H1 (cell line): ENCODE measurements around the gene FOXL3. TPM values are rescaled to one million over a fixed set of nuclear protein-coding genes. Genes with fewer than 3 reads are reported as not detected.

ENCODE experiments used
- CTCF ChIA-PET: fragments of 300-600 bp; sonication (Branson Sonifier 250); formaldehyde crosslinking; loops from one replicate; lab custom pipeline; 2021; ENCODE audit not compliant: partially characterized antibody; lab: Charles Lee
- POLR2A ChIA-PET: fragments of 300-600 bp; sonication (Branson Sonifier 250); formaldehyde crosslinking; loops from one replicate; lab custom pipeline; 2021; ENCODE audit warnings: inconsistent platforms; ENCODE audit not compliant: partially characterized antibody; lab: Charles Lee
- DNase-seq, 2 experiments: peaks; one replicate each; pipeline versions ENCODE4 v3.0.0 to v3.0.0-alpha.2; 2010 to 2022; ENCODE audit warnings: low spot score in 2 of 2, low read depth in 1 of 2, mixed read lengths in 1 of 2
- FAIRE-seq: peaks from 2 replicates; lab custom pipeline; 2011; peaks lifted over from hg19 to GRCh38; lab: Jason Lieb, UNC
- H2AFZ ChIP-seq: 2 replicates; pipeline ENCODE4 v1.8.1; 2012; ENCODE audit warnings: low read length, inconsistent platforms
- H2AK5ac ChIP-seq: 2 replicates; pipeline ENCODE4 v1.6.1; 2013; ENCODE audit warnings: low read depth, low read length
- H2BK120ac ChIP-seq: replicated peaks from 2 replicates; pipeline ENCODE3; 2013; ENCODE audit warnings: low read depth, low read length, inconsistent platforms
- H2BK12ac ChIP-seq: 2 replicates; pipeline ENCODE4 v1.6.1; 2013; ENCODE audit warnings: low read depth, low read length
- H2BK15ac ChIP-seq: 2 replicates; pipeline ENCODE4 v1.6.1; 2013; ENCODE audit warnings: low read length
- H2BK20ac ChIP-seq: 2 replicates; pipeline ENCODE4 v1.6.1; 2013; ENCODE audit warnings: low read length
- H2BK5ac ChIP-seq: 2 replicates; pipeline ENCODE4 v1.6.1; 2013; ENCODE audit warnings: low read depth, low read length
- H3K14ac ChIP-seq: 2 replicates; pipeline ENCODE4 v1.6.1; 2013; ENCODE audit warnings: inconsistent platforms; ENCODE audit not compliant: insufficient read length
- H3K18ac ChIP-seq: 2 replicates; pipeline ENCODE4 v1.6.1; 2013; ENCODE audit warnings: low read length; ENCODE audit errors: extremely low read depth
- H3K23ac ChIP-seq: 2 replicates; pipeline ENCODE4 v1.6.1; 2013; ENCODE audit warnings: inconsistent platforms; ENCODE audit not compliant: insufficient read length
- H3K23me2 ChIP-seq: 2 replicates; pipeline ENCODE4 v1.6.1; 2013; ENCODE audit warnings: low read depth, low read length
- H3K27ac ChIP-seq: 2 replicates; pipeline ENCODE4 v1.6.1; 2011; ENCODE audit warnings: low read depth, low read length, inconsistent platforms
- H3K27me3 ChIP-seq, 4 experiments: replicated peaks in 1 of 4; 1 replicate in 1 of 4; 2 replicates in 3 of 4; pipeline versions ENCODE4 v1.6.1 to v1.8.1; 2011 to 2013; ENCODE audit warnings: low read length in 3 of 4, mild to moderate bottlenecking in 3 of 4, inconsistent platforms in 2 of 4, mixed read lengths in 2 of 4, moderate library complexity in 1 of 4; ENCODE audit not compliant: control insufficient read depth in 3 of 4, insufficient read depth in 3 of 4; ENCODE audit errors: extremely low read depth in 1 of 4
- H3K36me3 ChIP-seq, 4 experiments: 2 replicates each; pipeline versions ENCODE4 v1.6.1 to v1.8.1; 2011 to 2013; ENCODE audit warnings: mild to moderate bottlenecking in 4 of 4, low read length in 3 of 4, moderate library complexity in 2 of 4, control low read depth in 1 of 4, inconsistent platforms in 1 of 4; ENCODE audit not compliant: insufficient read depth in 4 of 4, control insufficient read depth in 2 of 4
- H3K4ac ChIP-seq: replicated peaks from 2 replicates; pipeline ENCODE3; 2013; ENCODE audit warnings: low read length, low read depth, mixed read lengths, inconsistent platforms; ENCODE audit not compliant: insufficient read length
- H3K4me1 ChIP-seq, 4 experiments: replicated peaks in 1 of 4; 1 replicate in 1 of 4; 2 replicates in 3 of 4; pipeline versions ENCODE4 v1.6.1 to v1.8.1; 2011 to 2013; ENCODE audit warnings: low read length in 3 of 4, inconsistent platforms in 2 of 4, mixed read lengths in 1 of 4; ENCODE audit not compliant: insufficient read depth in 4 of 4, control insufficient read depth in 3 of 4
- H3K4me2 ChIP-seq, 2 experiments: 2 replicates each; pipeline versions ENCODE4 v1.6.1 to v1.8.1; 2011 to 2013; ENCODE audit warnings: low read depth in 2 of 2, low read length in 2 of 2, control low read depth in 1 of 2, inconsistent platforms in 1 of 2, mild to moderate bottlenecking in 1 of 2; ENCODE audit not compliant: insufficient read depth in 1 of 2
- H3K4me3 ChIP-seq, 4 experiments: fragments of 200-600, 300-600 bp in 1 of 4; sonication (generic), shearing (Covaris generic), sonication (Bioruptor Twin) in 1 of 4; 2 replicates each; pipeline versions ENCODE4 v1.5.1 to v1.8.1; 2011 to 2016; ENCODE audit warnings: low read length in 4 of 4, low read depth in 3 of 4, control low read depth in 2 of 4, inconsistent platforms in 2 of 4, mild to moderate bottlenecking in 2 of 4, mixed read lengths in 1 of 4, moderate library complexity in 1 of 4; ENCODE audit not compliant: insufficient read depth in 2 of 4; ENCODE audit errors: extremely low read depth in 1 of 4
- H3K56ac ChIP-seq: replicated peaks from 2 replicates; pipeline ENCODE3; 2013; ENCODE audit warnings: low read depth, mild to moderate bottlenecking, mixed read lengths, low read length, inconsistent platforms; ENCODE audit not compliant: insufficient read length
- H3K79me1 ChIP-seq: 2 replicates; pipeline ENCODE4 v1.6.1; 2013; ENCODE audit warnings: low read depth, low read length, control low read depth
- H3K79me2 ChIP-seq, 2 experiments: 2 replicates each; pipeline versions ENCODE4 v1.6.1 to v1.8.1; 2012 to 2013; ENCODE audit warnings: low read length in 2 of 2, mild to moderate bottlenecking in 2 of 2, inconsistent platforms in 1 of 2; ENCODE audit not compliant: insufficient read depth in 2 of 2, control insufficient read depth in 1 of 2
- H3K9ac ChIP-seq, 4 experiments: replicated peaks in 1 of 4; 1 replicate in 1 of 4; 2 replicates in 3 of 4; pipeline versions ENCODE4 v1.6.1 to v1.8.1; 2011 to 2013; ENCODE audit warnings: low read depth in 3 of 4, low read length in 3 of 4, control low read depth in 2 of 4, mild to moderate bottlenecking in 2 of 4, moderate library complexity in 2 of 4, inconsistent platforms in 1 of 4; ENCODE audit errors: extremely low read depth in 1 of 4
- H3K9me3 ChIP-seq, 2 experiments: 2 replicates each; pipeline versions ENCODE4 v1.6.1 to v1.8.1; 2012 to 2013; ENCODE audit warnings: mild to moderate bottlenecking in 2 of 2, moderate library complexity in 2 of 2, control low read depth in 1 of 2, inconsistent platforms in 1 of 2, low read depth in 1 of 2, low read length in 1 of 2, mixed read lengths in 1 of 2; ENCODE audit not compliant: insufficient read depth in 2 of 2
- H4K20me1 ChIP-seq, 2 experiments: replicated peaks in 1 of 2; 2 replicates each; pipeline versions ENCODE3 to v1.8.1; 2011 to 2013; ENCODE audit warnings: inconsistent platforms in 2 of 2, low read length in 2 of 2, mild to moderate bottlenecking in 1 of 2; ENCODE audit not compliant: insufficient read depth in 2 of 2, control insufficient read depth in 1 of 2
- H4K5ac ChIP-seq: 2 replicates; pipeline ENCODE4 v1.6.1; 2013; ENCODE audit warnings: low read length, low read depth, mixed read lengths, inconsistent platforms; ENCODE audit not compliant: insufficient read length
- H4K8ac ChIP-seq: 2 replicates; pipeline ENCODE4 v1.8.0; 2013; ENCODE audit warnings: mild to moderate bottlenecking, moderate library complexity, low read length, inconsistent platforms; ENCODE audit not compliant: insufficient read depth; ENCODE audit errors: extremely low read depth
- H4K91ac ChIP-seq: replicated peaks from 2 replicates; pipeline ENCODE3; 2013; ENCODE audit warnings: low read length, mixed read lengths, inconsistent platforms; ENCODE audit not compliant: insufficient read length
- BRCA1 ChIP-seq: IDR thresholded peaks from 2 replicates; pipeline ENCODE4 v1.6.1; 2012; ENCODE audit warnings: low read depth, low read length, improper control_type of control experiment
- TAF7 ChIP-seq: optimal IDR thresholded peaks from 2 replicates; pipeline ENCODE3; 2011; ENCODE audit warnings: low read depth, mild to moderate bottlenecking, inconsistent platforms, low read length, moderate library complexity, borderline replicate concordance
- TCF12 ChIP-seq: IDR thresholded peaks from 2 replicates; pipeline ENCODE4 v1.6.1; 2011; ENCODE audit warnings: low read depth, mild to moderate bottlenecking, low read length
- YY1 ChIP-seq: IDR thresholded peaks from 2 replicates; pipeline ENCODE4 v1.6.1; 2011; ENCODE audit warnings: low read depth, mild to moderate bottlenecking, low read length
- WGBS, 2 experiments: shearing (Covaris generic) in 1 of 2; methylation state at CpG; one replicate each; pipeline versions ENCODE4 v1.1.6 to v1.1.7; 2013 to 2015; ENCODE audit warnings: low lambda C conversion rate in 2 of 2, mixed read lengths in 2 of 2, inconsistent platforms in 1 of 2, low coverage in 1 of 2, missing lambda C conversion rate in 1 of 2; ENCODE audit not compliant: insufficient replicate concordance in 2 of 2, insufficient coverage in 1 of 2, insufficient read length in 1 of 2; ENCODE audit errors: extremely low coverage in 1 of 2, missing lambda C conversion rate in 1 of 2; 5-methylcytosine and 5-hydroxymethylcytosine counted together
- polyA plus RNA-seq, 7 experiments: library from polyadenylated mRNA; depleted of rRNA in 3 of 7; stranded (reverse) in 5 of 7; unstranded in 2 of 7; fragments of >200 nt in 5 of 7; fragments of 200-250 nt in 2 of 7; gene quantifications; 1 replicate in 5 of 7; 2 replicates in 1 of 7; 4 replicates in 1 of 7; pipeline versions ENCODE4 v1.2.1 to v1.2.3, GENCODE V29; 2011 to 2013; ENCODE audit warnings: missing spikeins in 2 of 7, mixed read lengths in 2 of 7
- total RNA-seq: library from RNA; stranded (reverse); fragmentation: NEBNext Ultra II Directional; extraction: Animal tissue kit (Norgen Biotek cat#: 25700); gene quantifications from 2 replicates; pipeline ENCODE4 v1.2.1, GENCODE V29; 2021
- TF ChIP-seq, protein P1 (sequence below), 3 experiments: IDR thresholded peaks; 1 replicate in 2 of 3; 2 replicates in 1 of 3; pipeline versions ENCODE4 v1.5.1 to v1.6.1; 2011; ENCODE audit warnings: low read length in 3 of 3, mild to moderate bottlenecking in 3 of 3, inconsistent platforms in 2 of 3, low read depth in 1 of 3, moderate library complexity in 1 of 3; ENCODE audit not compliant: insufficient read depth in 1 of 3; ENCODE audit errors: control extremely low read depth in 1 of 3
- TF ChIP-seq, protein P2 (sequence below): IDR thresholded peaks from 2 replicates; pipeline ENCODE4 v1.6.1; 2012; ENCODE audit warnings: inconsistent platforms

The FOXL3 gene
- total and polyA plus RNA-seq, 2 of the 8 experiments (the other 6 are each of a cell fraction or from before 2014, with no cell fraction given): not detected

DNA sequence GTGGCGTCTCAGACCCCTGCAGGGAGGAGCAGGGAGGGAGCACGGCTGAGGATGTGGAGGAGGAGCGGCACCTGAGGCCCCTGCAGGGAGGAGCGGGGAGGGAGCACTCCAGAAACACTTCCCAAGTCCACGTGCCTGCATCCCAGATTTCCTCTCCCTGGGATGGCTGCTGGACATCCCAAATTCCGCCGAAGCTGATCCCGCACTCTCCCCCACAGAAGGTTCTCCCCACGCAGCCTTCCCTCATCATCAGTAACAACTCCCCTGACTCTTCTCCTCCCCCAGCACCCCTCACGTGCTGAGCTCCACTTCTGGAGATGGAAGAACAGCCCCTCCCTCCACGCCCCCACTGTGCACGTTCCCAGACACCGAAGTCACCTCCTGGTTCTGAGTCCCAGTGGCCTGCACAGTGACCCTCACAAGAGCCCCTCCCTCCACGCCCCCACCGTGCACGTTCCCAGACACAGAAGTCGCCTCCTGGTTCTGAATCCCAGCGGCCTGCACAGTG, 17.8 kb upstream of the FOXL3 start:
- FAIRE-seq: no peak
- Histone ChIP-seq H3K4ac (no peak overlapping the region), H2BK5ac (no peak overlapping the region), H3K9me3 (peaks cover 51 to 69% of the 10 kb centered on the region in 2 experiments), H3K56ac (no peak overlapping the region), H4K20me1 (no peaks in the 10 kb centered on the region), H2BK20ac (no peak overlapping the region), H3K4me3 (no peak overlapping the region), H4K8ac (no peak overlapping the region), H2AK5ac (no peak overlapping the region), H3K18ac (no peak overlapping the region), H3K4me2 (no peak overlapping the region), H3K14ac (no peak overlapping the region), H3K4me1 (no peaks in the 10 kb centered on the region), H3K27ac (no peak overlapping the region), H4K91ac (no peak overlapping the region), H2AFZ (no peak overlapping the region), H3K9ac (no peak overlapping the region), H3K79me1 (no peaks in the 10 kb centered on the region), H3K36me3 (no peaks in the 10 kb centered on the region), H2BK15ac (no peak overlapping the region), H3K23me2 (no peaks in the 10 kb centered on the region), H4K5ac (no peak overlapping the region), H3K23ac (no peak overlapping the region), H2BK12ac (no peak overlapping the region)
- no peak for DNase-seq
- TF ChIP-seq, protein P1, sequence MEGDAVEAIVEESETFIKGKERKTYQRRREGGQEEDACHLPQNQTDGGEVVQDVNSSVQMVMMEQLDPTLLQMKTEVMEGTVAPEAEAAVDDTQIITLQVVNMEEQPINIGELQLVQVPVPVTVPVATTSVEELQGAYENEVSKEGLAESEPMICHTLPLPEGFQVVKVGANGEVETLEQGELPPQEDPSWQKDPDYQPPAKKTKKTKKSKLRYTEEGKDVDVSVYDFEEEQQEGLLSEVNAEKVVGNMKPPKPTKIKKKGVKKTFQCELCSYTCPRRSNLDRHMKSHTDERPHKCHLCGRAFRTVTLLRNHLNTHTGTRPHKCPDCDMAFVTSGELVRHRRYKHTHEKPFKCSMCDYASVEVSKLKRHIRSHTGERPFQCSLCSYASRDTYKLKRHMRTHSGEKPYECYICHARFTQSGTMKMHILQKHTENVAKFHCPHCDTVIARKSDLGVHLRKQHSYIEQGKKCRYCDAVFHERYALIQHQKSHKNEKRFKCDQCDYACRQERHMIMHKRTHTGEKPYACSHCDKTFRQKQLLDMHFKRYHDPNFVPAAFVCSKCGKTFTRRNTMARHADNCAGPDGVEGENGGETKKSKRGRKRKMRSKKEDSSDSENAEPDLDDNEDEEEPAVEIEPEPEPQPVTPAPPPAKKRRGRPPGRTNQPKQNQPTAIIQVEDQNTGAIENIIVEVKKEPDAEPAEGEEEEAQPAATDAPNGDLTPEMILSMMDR (IDR thresholded peaks at IDR 0.05; ENCODE audit: control extremely low read depth in 1 of 3, insufficient read depth in 1 of 3, low read depth in 1 of 3, low read length in 3 of 3): no peak
- TF ChIP-seq TAF7: no peak
- TF ChIP-seq BRCA1: no peak
- TF ChIP-seq TCF12: no peak
- TF ChIP-seq, protein P2, sequence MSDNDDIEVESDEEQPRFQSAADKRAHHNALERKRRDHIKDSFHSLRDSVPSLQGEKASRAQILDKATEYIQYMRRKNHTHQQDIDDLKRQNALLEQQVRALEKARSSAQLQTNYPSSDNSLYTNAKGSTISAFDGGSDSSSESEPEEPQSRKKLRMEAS: no peak
- no peak for TF ChIP-seq YY1
- TF ChIP-seq, all 59 proteins: peak for 0
- Histone ChIP-seq H2BK120ac (no peak overlapping the region), H3K79me2 (no peaks in the 10 kb centered on the region), H3K27me3 (no peaks in the 10 kb centered on the region)
- POLR2A ChIA-PET: no interaction called here
- 85% methylated on average over 17 of the region's 18 CpGs; no CpG with 5 or more reads in 1 of the 2 experiments for WGBS, 2 experiments
- CTCF ChIA-PET: no interaction called here
